DOHH2 (cell line): ENCODE data around the gene TUBA8.

Source experiments
- CTCF ChIP-seq: fragments of 200-600 bp; sonication (generic); IDR thresholded peaks from one replicate; pipeline ENCODE4 v1.5.1; 2014; ENCODE audit warnings: antibody characterized with exemption, mild to moderate bottlenecking, low read depth, low read length; ENCODE audit not compliant: poor library complexity, severe bottlenecking
- EZH2phosphoT487 ChIP-seq: fragments of 200-600 bp; sonication (generic); IDR thresholded peaks from 2 replicates; pipeline ENCODE4 v1.6.1; 2017; ENCODE audit warnings: borderline replicate concordance, mild to moderate bottlenecking, antibody characterized with exemption, low read length, moderate library complexity, mixed read lengths

GRCh38 chr22:18096823-18097222, 13.8 kb upstream of the TUBA8 start:
- TF ChIP-seq CTCF (no peak), EZH2phosphoT487 (no peak)
